GM18868 (cell line): ENCODE data around the gene DYSF.

Source experiments
- ATAC-seq: cut with Tn5 transposase; IDR thresholded peaks from one replicate; pipeline ENCODE4 v1.9.1; 2021; ENCODE audit warnings: mild to moderate bottlenecking, moderate library complexity; ENCODE audit not compliant: unreplicated experiment

The DYSF gene

DNA sequence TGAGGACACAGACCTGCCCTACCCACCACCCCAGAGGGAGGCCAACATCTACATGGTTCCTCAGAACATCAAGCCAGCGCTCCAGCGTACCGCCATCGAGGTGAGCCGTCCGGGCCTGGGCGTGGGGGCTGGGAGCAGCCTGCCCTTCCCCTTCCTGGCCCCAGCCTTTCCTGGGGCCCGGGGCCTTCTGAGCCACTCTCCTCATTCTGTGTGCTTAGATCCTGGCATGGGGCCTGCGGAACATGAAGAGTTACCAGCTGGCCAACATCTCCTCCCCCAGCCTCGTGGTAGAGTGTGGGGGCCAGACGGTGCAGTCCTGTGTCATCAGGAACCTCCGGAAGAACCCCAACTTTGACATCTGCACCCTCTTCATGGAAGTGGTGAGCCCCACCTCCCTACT lies 157.9 kb downstream of the DYSF start:
- no peak for ATAC-seq

- no peak for ATAC-seq
Observed at GRCh38 chr2:71611781-71612527, 158.6 kb downstream of the DYSF start.

GRCh38 chr2:71612581-71613402 lies 159.4 kb downstream of the DYSF start:
- ATAC-seq = no peak

DNA sequence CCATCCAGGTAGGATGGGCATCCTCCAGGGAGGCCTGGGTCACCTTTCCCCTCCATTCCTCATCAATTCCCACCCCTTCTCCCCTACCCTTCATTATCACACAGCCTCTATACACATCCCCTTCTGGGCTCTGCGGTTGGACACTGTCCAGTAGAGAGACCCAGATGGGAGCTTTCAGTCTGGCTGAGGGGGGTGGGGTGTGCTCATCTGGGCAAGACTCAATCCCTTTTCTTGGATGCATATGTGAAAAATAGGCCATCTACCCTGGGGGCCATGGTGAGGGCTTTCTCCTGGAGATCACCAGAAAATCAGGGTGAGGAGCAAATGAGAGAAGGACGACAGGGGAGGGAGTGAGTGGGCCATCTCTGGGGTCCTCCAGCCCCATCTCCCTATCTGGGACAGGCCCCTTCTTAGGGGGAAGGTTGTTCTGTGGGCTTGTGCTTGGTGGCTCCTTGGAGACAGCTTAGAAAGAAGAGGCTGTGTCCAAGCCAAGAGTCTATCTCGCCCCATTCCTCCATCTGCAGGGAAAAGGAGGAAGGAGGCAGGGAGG lies 160.1 kb downstream of the DYSF start:
- no peak for ATAC-seq

DNA sequence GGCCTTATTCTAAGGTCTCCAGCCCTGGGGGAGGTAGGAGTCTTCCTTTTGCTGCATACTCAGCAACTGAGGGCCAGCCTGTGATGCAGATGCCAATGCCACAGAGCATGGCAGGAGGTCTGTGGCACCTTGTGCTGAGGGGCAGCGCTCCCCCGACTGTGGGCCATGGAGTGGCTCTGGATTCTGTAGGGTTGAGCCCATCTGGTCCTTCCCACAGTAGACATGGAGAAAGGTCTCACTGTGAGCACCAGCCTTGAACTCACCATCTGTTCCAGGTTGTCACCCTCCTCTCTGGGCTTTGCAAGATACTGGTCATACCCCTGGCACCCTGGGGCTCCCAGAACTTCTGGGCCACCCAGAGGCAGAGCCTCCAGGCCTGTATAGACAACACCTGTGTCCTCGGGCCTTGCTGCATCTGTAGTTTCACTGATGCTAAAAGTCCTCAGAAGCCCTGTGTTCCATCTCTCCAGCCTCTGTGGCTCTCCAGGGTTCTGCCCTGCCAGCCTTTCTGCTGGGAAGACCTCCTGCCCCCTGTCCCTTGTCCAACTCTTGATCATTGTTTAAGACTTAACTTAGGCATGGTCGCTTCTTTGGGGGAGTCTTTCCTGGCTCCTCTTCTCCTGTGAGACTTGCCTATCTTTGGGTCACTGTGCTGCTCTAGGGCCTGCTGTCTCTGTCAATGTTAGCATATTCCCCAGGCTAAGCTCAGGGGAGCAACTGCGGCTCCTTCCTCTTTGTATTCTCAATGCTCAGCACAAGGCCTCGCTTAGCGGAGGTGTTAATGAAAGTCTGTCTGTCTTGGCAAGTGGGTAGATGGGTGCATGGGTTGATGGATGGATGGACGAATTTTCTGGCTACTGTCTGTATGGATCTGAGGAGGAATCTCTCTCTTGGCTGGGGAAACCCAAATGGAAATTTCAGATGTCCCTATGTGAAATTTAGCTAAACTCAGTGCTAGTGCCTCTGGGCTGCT lies 160.9 kb downstream of the DYSF start:
- no peak for ATAC-seq

DNA sequence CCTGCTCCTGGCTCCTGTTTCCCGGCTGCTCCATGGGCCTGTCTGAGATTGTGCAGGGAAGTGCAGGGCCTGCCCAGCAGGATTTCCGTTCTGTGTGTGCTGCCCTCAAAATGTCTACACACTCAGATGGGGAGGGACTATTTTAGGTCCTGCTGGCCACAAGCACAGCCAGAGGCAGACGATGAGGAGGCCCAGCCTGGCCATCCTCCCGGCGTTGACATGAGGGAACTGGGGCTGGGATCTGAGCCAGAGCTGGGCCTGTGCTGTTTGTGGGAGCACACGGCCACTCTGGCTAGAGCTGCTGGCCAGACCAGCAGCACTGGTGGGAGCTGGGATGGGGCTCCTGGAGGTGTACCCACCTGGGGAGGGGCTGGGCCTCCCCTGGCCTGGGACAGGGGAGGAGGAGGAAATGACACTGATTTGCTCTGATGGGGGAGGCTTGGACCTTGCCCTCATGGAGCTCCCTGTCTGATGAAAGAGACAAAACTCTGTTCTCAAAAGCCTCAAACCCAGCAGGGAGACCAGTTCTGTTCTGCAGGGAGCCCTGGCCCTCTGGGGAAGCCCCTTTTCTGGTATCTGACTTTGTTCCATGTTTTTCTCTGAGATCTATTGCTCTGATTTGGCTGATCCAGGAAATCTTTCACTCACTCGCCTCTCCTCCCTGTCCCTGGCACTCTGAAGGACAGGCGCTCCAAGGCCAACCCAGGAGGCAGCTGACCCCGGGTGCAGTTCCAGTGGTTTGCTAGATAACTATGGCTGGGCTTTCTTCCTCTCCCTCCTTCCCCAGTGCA lies 161.8 kb downstream of the DYSF start:
- no peak for ATAC-seq

GRCh38 chr2:71615767-71616730 lies 162.7 kb downstream of the DYSF start:
- no peak for ATAC-seq

DNA sequence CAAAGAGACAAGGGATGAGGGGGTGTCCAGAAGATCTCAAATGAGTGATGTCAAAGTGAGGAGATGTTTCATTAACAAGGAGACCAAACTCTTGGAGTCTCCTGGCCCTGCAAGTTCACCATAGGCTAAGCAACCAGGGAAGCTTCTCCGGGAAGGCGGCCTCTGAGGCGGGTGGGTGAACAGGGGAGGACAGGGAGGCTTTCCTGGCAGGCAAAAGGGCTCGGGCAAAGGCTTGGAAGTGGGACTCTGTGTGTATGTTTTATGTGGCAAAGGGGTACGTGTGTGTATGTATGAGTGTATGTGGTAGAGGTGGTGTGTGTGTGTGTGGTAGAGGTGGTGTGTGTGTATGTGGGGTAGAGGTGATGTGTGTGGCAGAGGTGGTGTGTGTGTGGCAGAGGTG lies 163.9 kb downstream of the DYSF start:
- ATAC-seq = no peak

DNA sequence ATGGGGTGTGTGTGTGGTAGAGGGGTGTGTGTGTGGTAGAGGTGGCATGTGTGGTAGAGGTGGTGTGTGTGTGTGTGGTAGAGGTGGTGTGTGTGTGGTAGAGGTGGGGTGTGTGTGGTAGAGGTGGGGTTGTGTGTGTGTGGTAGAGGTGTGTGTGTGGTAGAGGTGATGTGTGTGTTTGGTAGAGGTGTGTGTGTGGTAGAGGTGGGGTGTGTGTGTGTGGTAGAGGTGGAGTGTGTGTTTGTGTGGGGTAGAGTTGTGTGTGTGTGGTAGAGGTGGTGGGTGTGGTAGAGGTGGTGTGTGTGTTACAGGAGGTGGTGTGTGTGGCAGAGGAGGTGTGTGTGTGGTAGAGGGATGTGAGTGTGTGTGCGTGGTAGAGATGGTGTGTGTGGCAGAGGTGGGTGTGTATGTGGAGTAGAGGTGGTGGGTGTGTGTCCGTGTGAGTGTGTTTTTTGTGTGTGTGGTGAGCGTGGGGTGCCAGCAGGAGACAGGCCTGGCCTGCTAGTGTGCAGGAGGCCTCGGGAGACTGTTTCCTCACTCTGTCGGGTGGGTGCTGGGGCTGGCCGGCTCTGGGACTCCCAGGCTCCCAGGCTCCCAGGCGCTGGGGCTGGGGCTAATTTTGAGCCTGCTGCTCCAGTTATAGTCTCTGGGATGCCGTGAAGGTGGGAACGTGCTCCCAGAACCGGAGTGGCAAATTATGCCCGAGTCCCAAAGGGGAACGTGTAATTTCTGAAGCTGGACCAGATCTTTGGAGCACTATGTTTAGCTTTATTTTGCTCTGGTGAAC lies 165.2 kb downstream of the DYSF start:
- ATAC-seq = no peak

DNA sequence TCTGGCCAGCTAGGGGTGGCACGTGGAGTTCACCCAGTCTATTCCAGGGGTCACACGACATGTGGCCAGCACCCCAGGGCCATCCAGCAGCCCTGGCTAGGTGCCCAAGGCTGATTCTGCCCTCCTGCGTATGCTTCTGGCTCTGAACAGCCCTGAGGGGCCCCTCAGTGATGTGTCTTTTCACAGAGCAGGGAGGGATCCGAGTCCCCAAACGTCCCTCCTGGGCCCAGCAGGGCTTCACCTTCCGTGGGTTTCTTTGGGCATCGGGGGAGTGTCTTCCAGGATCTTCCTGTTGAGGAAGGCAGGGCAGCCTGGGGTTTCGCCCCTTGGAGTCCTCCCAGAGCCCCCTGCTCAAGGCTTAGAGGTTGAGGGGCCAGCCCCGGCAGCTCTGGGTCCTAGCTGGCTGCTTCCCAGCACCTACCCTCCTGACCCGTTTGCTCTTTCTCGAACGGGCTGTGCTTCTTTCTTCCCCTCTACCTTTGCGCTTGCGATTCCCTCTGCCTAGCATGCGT lies 165.9 kb downstream of the DYSF start:
- no peak for ATAC-seq

DNA sequence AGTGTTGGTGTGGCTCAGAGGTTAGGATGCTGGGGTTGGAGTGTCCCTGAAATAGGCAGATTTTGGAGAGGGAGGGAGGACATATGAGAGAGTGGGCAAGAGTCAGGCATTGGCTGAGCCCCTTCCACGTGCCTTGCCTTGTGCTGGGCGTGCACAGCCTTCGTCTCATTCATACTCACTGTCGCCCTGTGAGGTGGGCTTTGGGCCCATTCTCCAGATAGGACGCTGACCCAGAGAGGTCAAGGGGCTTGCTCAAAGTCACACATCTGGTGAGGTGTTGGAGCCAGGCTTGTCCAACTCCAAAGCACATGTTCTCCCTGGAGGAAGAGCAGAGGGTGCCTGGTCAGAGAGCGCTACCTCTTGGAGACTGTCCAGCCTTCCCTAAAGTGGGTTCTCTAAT lies 166.8 kb downstream of the DYSF start:
- ATAC-seq = no peak

- ATAC-seq = no peak
Observed at GRCh38 chr2:71620851-71621251, 167.5 kb downstream of the DYSF start.

DNA sequence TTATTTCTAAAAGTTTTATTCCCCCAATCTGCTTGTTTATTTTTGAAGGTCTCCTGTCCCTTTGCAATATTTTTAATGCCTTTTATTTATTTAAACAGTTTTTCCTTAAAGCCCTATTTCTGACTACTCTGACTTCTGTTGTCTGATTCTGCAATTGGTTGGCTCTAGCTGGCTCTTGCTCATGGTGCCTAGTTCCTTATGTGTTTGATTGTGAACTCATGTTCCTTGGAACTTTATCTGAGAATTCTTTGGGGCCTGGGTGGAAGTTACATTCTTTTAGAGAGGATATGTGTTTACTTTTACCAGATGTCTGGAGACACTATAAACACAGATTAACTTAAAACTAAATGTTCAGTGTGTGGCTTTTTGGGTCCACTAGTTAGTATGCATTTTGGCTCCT lies 175.9 kb downstream of the DYSF start:
- no peak for ATAC-seq

- no peak for ATAC-seq
Observed at GRCh38 chr2:71629771-71630453, 176.6 kb downstream of the DYSF start.

GRCh38 chr2:71630454-71631328 lies 177.3 kb downstream of the DYSF start:
- ATAC-seq = no peak

DNA sequence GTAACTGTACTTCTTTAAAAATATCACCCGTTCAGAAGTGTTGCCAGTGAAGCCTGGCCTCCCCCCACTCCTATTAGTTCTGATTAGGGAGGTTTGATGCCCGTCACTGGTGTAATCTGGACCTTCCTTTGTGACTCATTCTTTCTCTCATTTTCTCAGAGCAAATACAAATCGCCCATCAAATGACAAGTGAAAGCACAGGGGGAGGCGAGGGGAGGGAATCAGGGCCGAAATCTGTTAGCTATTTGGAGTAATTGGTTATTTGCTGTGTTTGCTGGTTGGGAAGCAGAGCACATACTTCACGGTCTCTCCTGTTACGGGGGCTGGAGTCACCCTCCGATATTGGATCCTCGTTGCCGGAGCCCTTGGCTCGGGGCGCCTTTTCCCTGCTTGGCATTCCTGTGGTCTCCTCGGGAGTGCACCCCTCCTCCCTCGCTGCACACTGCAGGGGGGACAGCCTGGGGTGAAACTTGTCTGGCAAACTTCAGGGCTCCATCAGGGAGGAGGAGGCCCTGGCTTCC lies 178.1 kb downstream of the DYSF start:
- ATAC-seq = no peak
